NK-92 treated with Interleukin-12 subunit alpha and Interleukin-12 subunit beta, amount 100 ng/mL, for 24 hours (cell line): ENCODE measurements around the gene HOXA11.

Experiments
- DNase-seq: peaks from one replicate; lab custom pipeline; 2025; lab: John Stamatoyannopoulos, UW

HOXA11 gene

GRCh38 chr7:27133409-27134231, 51.4 kb downstream of the HOXA11 start:
- no peak for DNase-seq

GRCh38 chr7:27132978-27133377, 52.1 kb downstream of the HOXA11 start:
- DNase-seq = no peak

- no peak for DNase-seq
These were observed 52.8 kb downstream of the HOXA11 start for GRCh38 chr7:27132214-27132613.

- DNase-seq = no peak
These were observed 53.6 kb downstream of the HOXA11 start for GRCh38 chr7:27131390-27131819.
